GM11168 (cell line): ENCODE data around the gene CPPED1.
"Not testable (repeated sequence)": the region's sequence is repeated elsewhere in the genome, so short reads cannot be mapped to it uniquely, and the experiment has no call there.

Experiments
- in situ Hi-C: fragments of 300-500 bp; cut with MboI; formaldehyde crosslinking; loops from one replicate; pipeline ENCODE4 v1.12.0; 2022; ENCODE audit warnings: low sequenced_read_pairs; ENCODE audit not compliant: unreplicated experiment

The CPPED1 gene, protein sequence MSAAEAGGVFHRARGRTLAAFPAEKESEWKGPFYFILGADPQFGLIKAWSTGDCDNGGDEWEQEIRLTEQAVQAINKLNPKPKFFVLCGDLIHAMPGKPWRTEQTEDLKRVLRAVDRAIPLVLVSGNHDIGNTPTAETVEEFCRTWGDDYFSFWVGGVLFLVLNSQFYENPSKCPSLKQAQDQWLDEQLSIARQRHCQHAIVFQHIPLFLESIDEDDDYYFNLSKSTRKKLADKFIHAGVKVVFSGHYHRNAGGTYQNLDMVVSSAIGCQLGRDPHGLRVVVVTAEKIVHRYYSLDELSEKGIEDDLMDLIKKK

DNA sequence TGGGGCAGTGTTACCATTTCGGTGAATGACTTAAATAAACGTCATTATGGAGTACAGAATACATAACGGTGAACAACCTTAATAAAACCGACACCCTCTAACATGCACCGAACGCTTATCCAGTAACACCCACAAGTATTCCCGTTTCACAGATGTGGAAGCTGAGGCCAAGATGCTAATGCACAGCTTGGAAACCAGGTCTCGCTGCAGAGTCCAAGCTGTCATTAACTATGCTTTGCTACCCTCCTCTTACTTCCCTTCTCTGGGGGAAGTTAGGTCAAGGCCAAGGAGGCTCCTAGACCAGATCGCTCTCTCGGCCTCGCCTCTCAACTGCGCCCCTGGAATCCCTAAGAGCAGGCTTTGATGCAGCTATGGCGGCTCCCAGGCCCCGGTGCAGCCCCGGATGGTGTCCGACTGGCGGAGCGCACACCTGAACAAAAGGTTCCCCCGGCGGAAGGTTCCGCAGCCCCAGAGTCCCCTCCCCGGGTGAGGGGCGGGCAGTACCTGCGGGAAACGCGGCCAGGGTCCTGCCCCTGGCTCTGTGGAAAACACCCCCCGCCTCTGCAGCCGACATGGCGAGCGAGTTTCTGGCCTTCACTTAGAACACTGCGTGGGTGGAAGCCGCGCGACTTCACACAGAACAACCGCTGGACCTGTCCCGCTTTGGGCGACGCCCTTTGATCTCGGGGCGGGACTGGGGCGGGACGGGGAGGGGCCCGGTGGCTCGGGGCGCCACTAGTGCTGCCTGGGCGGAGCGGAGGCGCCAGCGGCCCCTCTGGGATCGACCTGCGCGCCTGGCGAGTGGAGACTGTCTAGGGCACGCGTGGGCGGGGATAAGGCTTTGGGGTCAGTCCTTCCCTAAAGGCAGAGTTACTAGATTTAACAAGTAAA, at the start of gene CPPED1:
CPPED1 (minus strand) TSS at position 685 of the 891 bp plus-strand sequence; CDS start at position 574, 111 bp downstream.
- in situ Hi-C loops, result no loop called here

DNA sequence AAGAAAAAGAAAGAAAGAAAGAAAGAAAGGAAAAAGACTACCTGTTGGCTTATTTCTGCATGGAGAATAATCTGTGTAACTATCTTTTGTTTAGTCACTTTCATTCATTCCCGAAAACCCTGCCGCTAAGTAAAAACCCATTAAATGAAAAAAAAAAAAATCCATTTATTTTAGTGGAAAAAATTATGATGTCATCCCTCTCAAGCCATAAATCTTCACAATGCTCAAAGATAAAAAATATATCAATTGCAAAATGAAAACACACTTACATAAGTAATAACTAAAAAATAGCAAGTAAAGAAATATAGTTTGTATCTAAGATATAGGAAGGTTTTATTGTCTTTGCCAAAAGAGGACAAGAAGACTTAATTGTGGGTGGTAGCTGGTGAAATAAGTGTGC, 46.5 kb upstream of the CPPED1 start:
- in situ Hi-C loops, result no loop called here

DNA sequence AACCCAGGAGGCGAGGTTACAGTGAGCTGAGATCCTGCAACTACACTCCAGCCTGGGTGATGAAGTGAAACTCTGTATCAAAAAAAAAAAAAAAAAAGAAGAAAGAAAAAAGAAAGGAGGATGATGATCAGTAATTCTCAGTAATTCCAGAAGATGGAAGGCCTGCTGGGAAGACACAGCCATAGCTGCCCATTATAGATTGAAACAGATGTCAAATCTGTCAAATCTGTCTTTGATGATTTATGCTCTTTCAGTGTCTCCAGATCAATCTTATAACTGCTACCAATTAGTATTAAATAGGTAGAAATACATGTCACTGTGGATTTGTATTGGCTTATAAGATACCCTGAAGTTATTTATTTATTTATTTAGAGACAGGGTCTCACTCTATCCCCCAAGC, 42.9 kb upstream of the CPPED1 start:
- in situ Hi-C loops, result no loop called here

DNA sequence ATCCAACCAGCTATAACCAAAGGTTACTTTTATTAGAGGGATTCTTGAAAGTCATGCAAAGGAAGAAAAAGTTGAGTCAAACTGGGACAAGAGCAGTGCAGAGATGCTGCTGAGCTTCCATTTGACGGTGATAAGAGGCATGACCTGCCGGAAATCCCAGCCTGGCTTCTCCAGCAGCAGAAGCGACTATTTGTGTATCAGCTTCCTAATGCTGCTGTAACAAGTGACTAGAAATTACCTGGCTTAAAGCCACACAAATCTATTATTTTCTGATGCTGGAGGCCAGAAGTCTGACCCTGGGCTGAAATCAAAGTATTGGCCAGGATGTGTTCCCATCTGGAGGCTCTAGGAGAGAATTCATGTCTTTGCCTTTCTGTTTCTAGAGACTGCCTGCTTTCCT, 41.6 kb upstream of the CPPED1 start:
- in situ Hi-C loops, result no loop called here

DNA sequence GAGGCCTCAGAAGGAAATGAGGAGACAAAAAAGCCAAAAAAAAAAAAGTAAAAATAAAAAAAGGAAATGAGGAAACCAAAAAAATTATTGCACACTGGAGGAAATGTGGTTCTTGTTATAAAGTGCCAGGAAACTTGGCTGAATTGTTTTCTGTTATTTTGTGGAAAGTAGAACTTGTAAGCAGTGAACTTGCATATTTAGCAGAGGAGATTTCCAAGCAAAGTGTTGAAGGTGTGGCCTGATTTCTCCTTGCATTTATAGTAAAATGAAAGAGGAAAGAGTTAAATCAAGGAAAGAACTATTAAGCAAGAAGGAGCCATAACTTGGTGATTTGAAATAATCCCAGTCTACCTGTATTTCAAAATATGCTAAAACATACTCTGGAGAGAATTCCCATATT, 34.1 kb upstream of the CPPED1 start:
- in situ Hi-C loops, result no loop called here

DNA sequence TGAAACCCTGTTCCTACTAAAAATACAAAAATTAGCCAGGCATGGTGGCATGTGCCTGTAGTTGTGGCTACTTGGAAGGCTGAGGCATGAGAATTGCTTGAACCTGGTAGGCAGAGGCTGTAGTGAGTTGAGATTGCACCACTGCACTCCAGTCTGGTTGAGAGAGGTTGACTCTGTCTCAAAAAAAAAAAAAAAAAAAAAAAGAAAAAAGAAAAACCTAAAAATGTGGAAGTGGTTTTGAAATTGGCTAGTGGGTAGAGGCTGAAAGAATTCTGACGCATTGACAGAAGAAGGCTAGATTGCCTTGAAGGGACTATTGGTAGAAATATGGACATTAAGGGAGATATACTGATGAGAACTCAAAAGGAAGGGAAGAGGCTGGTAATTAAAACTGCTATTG, 33.6 kb upstream of the CPPED1 start:
- in situ Hi-C loops, result no loop called here

DNA sequence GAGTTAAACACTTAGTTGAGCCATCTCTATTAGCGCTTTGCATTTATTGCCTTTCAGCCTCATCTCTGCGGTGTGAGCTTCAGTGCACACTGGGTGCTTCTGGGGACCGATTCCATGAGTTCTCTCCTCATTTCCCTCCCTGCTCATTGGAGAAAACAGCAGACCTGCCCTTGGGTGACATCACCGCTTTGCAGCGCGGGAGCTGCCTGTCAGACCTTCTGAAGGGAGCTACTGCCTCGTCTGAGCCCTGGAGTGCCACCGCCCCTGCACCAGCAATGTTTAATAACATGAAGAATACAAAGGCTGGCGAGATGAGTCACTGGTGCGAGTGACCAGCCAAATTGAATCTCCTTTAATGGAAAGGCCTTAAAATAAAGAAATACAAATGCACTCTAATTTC, 30.2 kb upstream of the CPPED1 start:
- in situ Hi-C loops, result no loop called here

DNA sequence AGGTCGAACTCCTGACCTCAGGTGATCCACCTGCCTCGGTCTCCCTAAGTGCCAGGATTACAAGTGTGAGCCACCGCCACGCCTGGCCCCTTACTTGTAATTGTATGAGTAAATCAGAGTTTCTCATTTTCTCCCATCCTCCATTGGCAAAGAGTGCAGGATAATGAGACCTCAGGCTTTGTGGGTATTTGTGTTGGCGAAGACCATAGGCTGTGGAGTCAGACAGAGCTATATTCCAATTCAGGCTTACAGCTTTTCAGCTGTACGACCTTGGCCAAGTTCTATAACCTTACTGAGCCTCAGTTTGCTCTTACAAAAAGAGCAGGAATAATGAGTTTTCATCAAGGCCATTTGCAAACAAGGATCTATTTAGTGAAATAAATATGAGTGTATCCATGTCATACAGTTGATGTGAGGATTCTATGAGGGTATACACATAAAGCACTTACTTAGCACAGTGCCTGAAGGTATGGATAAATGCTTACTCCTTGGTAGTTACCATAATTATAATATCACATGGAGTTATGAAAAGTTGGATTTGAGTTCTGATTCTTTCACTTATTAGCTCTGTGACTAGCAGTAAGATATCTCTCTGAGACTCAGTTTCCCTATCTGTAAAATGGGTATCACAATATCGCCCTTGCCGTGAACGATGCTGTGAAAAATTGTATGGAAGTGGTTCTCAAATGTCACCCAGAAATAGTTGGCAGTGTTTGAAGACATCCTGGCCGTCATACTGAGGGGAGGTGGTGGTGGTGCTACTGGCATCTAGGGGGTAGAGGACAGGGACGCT, 25.6 kb upstream of the CPPED1 start:
- in situ Hi-C loops, result loop anchor here (10.0 kb wide), 1 partner anchor 254 kb away; no protein-coding TSS in a partner anchor

DNA sequence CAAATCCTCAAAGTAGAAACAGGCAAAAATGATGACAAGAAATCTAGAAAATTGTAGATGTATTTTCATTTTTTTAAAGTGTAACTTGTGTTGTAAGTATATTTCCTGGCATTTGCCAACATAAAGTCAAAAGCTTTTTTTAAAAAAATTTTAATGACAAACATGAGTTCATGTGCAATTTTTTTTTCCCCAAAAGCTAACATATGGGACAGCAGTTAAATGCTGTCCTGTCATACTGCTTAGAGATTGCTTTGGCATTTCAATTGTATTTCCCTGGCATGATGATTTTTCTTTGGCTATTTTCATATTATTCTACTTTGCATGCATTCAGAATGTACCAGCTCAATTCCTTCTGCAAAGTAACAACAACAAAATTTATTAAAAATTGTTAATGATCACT, 24.5 kb upstream of the CPPED1 start:
- in situ Hi-C loops, result loop anchor here (10.0 kb wide), 1 partner anchor 253 kb away; no protein-coding TSS in a partner anchor

DNA sequence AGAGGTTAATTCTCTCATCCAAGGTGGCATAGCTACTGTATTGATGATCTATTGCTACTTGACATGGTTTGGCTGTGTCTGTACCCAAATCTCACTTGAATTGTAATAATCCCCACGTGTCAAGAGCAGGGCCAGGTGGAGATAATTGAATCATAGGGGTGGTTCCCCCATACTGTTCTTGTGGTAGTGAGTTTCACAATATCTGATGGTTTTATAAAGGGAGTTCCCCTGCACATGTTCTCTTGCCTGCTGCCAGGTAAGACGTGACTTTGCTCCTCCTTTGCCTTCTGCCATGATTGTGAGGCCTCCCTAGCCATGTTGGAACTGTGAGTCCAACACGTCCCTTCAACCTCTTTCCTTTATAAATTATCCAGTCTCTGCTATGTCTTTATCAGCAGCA, 22.9 kb upstream of the CPPED1 start:
- in situ Hi-C loops, result loop anchor here (10.0 kb wide), 1 partner anchor 252 kb away; no protein-coding TSS in a partner anchor

DNA sequence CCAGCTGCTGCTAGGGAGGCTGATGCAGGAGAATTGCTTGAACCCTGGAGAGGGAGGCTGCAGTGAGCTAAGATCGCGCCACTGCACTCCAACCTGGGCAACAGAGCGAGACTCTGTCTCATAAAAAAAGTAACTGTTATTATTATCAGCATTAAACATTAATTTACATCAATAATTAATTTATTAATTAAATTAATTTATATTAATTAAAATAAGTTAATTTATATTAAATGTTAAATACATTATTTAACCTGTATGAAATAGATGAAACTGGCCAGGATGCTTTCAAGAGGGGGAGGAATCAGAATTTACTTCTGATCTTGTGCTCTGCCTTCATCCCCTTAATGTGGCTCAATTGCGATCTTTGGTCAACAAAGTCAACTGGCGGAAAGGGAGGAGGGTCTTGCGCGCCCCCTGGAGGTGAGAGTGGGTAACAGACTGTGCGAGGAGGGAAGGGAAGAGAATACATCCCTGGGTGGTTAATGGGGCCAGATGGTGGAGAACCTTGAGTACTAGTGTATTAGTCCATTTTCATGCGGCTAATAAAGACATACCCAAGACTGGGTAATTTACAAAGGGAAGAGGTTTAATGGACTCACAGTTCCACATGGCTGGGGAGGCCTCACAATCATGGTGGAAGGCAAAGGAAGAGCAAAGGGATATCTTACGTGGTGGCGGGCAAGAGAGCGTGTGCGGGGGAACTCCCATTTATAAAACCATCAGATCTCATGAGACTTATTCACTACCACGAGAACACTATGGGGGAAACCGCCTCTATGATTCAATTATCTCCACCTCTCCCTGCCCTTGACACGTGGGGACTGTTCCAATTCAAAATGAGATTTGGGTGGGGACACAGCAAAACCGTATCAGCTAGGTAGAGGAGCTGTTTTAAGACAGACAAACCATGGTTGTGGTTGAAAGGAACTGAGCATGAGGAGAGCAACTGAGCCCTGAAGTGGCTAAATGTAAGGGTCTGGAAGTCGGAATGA, 15.7 kb upstream of the CPPED1 start:
- in situ Hi-C loops, result loop anchor here (10.0 kb wide), 1 partner anchor 245 kb away; no protein-coding TSS in a partner anchor

DNA sequence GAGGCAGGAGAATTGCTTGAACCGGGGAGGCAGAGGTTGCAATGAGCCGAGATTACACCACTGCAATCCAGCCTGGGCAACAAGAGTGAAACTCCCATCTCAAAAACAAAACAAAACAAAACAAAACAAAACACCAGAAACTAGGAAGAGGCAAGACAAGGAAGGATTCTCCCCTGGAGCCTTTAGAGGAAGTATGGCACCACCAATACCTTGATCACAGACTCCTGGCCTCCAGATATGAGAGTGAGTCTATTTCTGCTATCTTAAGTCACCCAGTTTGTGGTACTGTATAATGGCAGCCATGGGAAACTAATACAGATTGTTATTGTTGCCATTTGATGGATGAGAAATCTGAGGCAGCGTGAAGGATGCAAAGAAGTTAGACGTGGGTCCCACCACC, 14.6 kb upstream of the CPPED1 start:
- in situ Hi-C loops, result no loop called here

DNA sequence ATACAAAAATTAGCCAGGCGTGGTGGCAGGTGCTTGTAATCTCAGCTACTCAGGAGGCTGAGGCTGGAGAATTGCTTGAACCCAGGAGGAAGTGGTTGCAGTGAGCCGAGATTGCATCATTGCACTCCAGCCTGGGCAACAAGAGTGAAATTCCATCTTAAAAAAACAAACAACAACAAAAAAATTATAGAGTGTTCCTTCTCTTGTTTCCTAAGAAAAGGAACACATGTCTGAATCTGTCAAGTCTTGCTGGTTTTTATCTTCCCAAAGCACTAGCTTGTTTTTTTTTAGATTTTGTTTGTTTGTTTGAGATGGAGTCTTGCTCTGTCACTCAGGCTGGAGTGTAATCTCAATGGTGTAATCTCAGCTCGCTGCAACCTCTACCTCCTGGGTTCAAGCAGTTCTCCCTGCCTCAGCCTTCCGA, 13.1 kb upstream of the CPPED1 start:
- in situ Hi-C loops, result not testable (repeated sequence)

DNA sequence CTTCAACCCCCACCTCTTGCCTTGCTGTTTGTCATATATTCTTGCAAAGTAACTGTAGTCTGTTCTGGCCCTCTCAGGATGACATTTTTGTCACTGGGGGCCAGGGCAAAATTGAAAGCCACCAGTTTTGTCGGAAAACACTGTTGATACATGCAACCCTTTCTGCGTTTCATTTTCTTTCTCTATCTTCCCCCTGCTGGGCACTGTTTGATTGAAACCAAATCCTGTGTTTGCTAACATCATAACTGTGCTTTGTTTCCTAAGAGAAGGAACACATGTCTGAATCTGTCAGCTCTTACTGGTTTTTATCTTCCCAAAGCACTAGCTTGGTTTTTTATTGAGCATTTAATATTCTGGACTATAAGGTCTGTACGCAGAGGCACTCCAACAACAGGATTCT, 11.7 kb upstream of the CPPED1 start:
- in situ Hi-C loops, result no loop called here

DNA sequence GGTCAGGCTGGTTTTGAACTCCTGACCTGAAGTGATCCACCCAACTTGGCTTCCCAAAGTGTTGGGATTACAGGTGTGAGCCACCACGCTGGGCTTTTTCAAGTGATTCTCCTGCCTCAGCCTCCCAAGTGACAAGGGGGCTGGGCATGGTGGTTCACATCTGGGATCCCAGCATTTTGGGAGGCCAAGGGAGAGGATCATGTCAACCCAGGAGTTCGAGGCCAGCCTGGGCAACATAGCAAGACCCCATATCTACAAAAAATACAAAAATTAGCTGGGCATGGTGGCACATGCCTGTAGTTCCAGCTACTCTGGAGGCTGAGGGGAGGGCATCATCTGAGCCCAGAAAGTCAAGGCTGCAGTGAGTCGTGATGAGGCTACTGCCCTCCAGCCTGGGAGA, 10.0 kb upstream of the CPPED1 start:
- in situ Hi-C loops, result not testable (repeated sequence)

DNA sequence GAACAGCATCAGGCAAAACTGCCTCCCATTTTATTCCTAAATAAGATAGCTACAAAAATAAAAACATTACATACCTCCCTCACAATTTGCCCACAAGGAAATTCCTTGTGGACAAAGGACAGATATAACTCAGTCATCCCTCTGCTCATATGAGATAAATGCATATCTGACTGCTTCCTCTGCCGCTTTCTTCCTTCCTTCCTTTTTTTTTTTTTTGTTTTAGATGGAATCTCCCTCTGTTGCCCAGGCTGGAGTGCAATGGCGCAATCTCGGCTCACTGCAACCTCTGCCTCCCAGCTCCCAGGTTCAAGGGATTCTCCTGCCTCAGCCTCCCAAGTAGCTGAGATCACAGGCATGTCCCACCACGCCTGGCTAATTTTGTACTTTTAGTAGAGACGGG, 9.6 kb upstream of the CPPED1 start:
- in situ Hi-C loops, result not testable (repeated sequence)

DNA sequence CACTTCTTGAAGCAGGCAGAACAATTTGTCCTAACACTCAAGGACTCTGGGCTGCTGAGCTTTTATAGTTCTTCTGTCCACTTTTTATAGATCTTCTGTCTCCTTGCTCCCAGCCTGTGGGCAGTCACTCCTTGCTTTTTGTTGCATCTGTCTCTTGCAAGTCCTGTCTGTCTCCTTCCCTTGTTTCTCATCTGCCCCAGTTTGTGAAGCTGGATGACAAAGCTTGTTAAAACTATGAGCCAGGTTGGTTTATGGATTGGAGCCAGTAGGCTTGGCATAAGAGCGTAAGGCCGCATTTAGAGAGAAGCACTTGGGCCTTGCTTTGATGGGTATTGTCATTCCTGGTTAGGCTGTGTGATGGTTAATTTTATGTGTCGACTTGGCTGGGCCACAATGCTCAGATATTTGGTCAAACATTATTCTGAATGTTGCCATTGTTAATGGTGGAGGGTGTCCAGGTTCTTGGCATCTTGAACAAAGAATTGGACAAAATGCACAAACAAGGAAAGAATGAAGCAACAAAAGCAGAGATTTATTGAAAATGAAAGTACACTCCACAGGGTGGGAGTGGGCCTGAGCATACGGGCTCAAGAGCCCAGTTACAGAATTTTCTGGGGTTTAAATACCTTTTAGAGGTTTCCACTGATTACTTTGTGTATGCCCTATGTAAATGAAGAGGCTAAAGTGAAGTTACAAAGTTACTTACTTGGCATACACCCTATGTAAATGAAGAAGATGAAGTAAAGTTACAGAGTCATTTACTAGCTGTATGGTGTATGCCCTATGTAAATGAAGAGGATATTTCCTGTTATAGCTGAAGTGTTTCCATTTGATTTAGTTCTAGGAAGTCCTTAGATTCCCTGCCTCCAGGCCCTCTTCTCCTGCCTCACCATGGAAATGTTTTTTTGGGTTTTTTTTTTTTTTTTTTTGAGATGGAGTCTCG, 8.0 kb upstream of the CPPED1 start:
- in situ Hi-C loops, result no loop called here

DNA sequence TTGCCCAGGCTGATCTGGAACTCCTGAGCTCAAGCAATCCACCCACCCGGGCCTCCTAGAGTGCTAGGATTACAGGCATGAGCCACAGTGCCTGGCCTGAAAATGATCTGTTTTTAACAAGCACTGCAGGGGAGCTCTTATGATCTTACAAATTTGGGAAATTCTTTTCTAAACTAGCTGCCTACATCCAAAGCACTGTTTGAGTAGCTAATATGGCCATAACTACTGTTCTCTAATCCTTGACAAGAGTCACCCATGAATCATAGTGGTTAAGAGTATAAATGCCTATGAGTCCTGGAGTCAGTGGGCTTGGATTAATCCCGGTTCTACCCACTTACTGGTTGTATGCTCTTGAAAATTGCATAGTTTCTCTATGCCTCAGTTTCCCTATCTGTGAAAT, 1.4 kb upstream of the CPPED1 start:
- in situ Hi-C loops, result no loop called here
